H4 (cell line): ENCODE measurements around the gene ZSWIM6. TPM values are rescaled to one million over a fixed set of nuclear protein-coding genes. Genes with fewer than 3 reads are reported as not detected.
A peak's percentile ranks its signal among the peaks of the same experiment; 100 is the strongest.

Experiments
- DNase-seq: peaks from one replicate; pipeline ENCODE4 v3.0.0-alpha.2; 2015; ENCODE audit warnings: low spot score
- total RNA-seq: library from RNA; depleted of rRNA; stranded (reverse); fragments of >200 nt; shearing (Covaris generic); gene quantifications from 2 replicates; pipeline ENCODE4 v1.2.3, GENCODE V29; 2014

ZSWIM6 gene
- total RNA-seq, 1 experiment from 2014 or later: 7.0 TPM

DNA sequence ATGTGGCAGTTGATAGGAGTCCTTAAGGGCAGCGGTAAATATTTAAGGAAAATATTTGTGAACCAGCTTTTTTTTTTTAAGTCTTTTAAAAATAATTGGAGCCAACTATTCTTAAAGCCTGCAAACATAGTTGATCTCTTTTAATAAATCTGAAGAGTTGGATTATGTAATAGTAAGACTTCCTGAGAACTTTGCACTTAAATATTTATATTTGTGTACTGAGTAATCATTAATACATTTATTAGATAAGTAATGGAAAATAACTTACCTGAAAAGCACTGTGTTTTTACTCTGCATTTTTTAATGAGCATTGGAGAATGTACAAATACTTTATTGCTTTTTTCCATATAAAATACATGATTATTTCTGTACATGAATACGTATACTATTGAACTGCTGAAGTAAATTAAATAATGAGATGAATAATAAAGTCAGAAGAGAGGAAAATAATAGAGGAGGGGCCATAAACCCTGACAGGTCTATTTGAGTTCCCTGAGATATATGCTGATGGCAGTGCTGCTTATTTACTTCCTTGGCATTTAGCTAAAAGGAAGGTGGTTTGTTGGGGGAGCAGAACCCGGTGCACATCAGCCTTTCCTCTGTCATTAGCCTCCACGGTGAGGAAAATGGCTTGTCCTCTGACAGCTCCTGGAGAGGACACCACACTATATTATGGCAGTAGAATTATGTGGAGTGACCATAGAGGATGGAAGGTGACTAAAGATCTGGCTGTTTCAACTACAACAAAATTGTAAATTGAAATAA is 148.0 kb downstream of the ZSWIM6 start:
- DNase-seq: no peak

GRCh38 chr5:61482980-61483379 is 150.9 kb downstream of the ZSWIM6 start:
- DNase-seq: no peak

GRCh38 chr5:61486476-61486875 is 154.4 kb downstream of the ZSWIM6 start:
- DNase-seq: no peak

DNA sequence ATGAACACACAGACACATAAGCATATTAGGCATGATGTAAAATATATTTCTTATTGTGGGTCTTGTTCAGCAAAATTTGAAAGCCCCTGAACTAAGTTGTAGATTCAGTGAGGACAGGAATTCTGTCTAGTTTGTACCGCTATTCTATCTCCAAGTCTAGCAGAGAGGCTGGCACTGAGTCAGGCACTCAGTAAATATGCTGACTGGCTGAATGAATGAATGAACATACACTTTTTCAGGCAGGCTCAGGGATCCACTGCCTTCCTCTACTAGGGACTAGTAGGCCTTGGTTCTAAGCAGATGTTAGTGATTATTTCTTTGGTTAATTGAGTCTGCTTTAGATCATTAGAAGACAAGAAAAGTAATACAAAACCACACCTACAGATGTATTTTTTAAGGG is 157.5 kb downstream of the ZSWIM6 start:
- DNase-seq: no peak

GRCh38 chr5:61491861-61492260 is 159.8 kb downstream of the ZSWIM6 start:
- no peak for DNase-seq

GRCh38 chr5:61493973-61494372 is 161.9 kb downstream of the ZSWIM6 start:
- no peak for DNase-seq

- no peak for DNase-seq
These were observed 164.4 kb downstream of the ZSWIM6 start for GRCh38 chr5:61496446-61496845.

- no peak for DNase-seq
These were observed 164.8 kb downstream of the ZSWIM6 start for GRCh38 chr5:61496860-61497259.

DNA sequence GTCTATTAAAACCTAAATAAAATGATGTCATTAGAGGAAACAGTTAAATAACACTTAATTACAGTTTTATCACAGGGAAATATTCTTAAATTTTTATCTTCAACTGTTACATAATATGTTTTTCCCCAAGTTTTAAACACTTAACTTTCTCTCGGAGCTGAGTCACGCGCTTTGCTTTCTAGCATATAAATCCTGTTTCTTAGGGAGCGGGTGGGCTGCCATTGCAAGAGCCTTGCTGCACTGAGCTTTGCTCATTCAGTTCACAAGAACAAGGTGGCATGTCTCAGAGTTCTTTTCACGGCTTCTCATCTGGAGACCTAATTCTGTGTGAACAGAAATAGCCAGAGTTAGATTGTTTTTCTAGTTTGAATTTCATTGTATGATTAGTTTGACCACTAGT is 166.1 kb downstream of the ZSWIM6 start:
- no peak for DNase-seq

DNA sequence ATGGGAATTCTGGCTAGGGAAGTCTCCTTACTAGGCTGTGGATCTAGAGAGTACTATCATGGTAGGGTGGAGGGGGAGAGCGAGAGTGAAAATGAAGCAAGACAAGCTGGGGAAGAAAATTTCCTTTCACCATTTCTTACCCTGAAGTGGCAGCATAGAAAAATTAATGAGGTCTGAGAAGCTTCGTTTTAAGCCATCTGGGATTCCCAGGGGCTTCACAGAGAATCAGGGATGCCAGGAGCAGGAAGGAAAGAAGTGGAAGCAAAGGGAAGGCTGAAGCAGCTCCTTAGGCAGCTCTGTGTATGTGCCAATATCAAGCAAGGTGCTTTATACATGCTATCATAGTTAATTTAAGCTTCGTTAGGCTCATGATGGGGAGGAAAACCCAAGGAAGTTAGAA is 169.9 kb downstream of the ZSWIM6 start:
- DNase-seq: no peak

- no peak for DNase-seq
These were observed 172.2 kb downstream of the ZSWIM6 start for GRCh38 chr5:61504143-61504770.

DNA sequence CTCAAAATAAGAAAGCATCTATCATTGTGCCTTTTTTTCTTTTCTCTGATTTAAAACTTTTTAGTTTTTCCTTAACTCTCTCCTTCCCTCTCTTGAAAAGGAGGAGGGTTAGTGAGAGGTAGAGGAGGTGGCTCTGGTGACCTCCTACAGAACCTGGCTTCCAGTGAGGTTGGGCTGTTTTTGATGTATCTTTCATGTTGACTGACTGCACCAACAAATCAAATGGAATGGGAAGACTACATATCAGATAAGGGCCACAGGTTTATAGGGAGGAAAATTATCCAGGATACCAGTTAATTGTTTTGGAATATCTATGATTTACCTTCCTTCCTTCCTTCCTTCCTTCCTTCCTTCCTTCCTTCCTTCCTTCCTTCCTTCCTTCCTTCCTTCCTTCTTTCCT is 173.2 kb downstream of the ZSWIM6 start:
- DNase-seq: no peak

DNA sequence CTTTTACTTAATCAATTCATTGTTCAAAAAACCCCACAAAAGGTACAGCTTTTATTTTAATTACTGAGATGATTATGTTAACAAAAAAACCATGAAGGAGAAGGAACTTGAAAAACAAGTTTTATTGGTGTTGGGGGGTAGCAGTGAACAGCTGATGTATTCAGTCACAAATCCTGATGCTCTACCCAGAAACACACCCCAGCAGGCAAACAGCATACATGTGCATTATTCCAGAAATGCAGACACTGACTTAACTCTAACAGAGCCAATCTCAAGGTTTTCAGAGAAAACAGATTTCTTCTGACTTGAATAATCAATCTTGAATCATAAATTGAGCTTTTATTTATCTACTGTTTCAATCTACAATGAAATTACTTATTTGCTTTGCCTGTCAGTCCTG is 175.2 kb downstream of the ZSWIM6 start:
- DNase-seq: no peak

DNA sequence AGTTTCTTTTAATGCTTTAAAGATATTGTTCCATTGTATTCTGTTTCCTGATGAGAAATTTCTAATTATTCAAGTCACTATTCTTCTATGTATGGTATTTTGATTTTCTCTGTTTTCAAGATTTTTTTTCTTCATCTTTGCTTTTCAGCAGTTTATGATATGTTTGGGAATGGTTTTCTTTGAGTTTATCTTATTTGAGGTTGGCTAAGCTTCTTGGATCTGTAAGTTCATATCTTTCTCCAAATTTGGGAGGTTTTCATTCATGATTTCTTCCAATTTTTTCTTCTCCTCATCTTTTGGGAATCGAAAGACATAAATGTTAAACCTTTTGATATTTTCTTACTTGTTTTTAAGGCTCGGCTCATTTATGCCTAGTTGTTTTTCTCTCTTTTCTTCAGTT is 184.9 kb downstream of the ZSWIM6 start:
- no peak for DNase-seq

DNA sequence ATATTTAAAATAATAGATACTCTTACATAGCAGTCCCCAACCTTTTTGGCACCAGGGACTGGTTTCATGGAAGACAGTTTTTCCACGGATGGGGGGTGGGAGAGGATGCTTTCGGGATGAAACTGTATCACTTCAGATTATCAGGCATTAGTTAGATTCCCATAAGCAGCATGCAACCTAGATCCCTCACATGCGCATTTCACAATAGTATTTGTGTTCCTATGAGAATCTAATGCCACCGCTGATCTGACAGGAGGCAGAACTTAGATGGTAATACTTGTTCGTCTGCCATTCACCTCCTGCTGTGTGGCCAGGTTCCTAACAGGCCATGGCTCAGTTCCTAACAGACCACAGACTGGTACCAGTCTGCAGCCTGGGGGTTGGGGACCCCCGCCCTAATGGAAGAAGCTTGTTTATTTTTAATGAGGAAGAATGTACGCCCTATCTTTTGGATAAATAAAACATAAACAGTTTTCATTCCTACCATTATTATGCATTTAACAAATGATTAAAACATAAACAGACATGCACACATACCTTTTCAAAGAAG is 187.7 kb downstream of the ZSWIM6 start:
- peak; percentile 6 for DNase-seq

- DNase-seq: no peak
These were observed 191.0 kb downstream of the ZSWIM6 start for GRCh38 chr5:61523073-61523472.

DNA sequence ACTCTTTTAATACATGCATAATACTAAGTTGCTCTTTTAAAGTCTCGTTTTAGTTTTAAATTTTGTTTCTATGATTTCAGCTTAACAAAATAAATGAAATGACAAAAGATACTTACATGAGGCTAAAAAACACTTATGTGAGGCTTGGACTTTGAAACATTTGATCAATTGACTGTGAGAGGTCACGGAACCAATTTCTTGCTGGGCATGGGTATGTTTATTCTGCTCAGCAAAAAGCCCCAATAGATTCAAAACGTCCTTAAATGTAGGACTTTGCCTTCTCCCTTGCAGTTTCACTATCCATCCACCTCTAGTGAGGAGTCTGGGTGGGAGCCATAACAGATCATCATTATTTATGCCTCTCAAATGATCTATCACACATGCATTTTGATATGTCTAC is 191.9 kb downstream of the ZSWIM6 start:
- DNase-seq: no peak

- DNase-seq: no peak
These were observed 193.6 kb downstream of the ZSWIM6 start for GRCh38 chr5:61525512-61526206.

GRCh38 chr5:61526207-61526519 is 194.1 kb downstream of the ZSWIM6 start:
- no peak for DNase-seq

- DNase-seq: no peak
These were observed 200.9 kb downstream of the ZSWIM6 start for GRCh38 chr5:61532983-61533382.

DNA sequence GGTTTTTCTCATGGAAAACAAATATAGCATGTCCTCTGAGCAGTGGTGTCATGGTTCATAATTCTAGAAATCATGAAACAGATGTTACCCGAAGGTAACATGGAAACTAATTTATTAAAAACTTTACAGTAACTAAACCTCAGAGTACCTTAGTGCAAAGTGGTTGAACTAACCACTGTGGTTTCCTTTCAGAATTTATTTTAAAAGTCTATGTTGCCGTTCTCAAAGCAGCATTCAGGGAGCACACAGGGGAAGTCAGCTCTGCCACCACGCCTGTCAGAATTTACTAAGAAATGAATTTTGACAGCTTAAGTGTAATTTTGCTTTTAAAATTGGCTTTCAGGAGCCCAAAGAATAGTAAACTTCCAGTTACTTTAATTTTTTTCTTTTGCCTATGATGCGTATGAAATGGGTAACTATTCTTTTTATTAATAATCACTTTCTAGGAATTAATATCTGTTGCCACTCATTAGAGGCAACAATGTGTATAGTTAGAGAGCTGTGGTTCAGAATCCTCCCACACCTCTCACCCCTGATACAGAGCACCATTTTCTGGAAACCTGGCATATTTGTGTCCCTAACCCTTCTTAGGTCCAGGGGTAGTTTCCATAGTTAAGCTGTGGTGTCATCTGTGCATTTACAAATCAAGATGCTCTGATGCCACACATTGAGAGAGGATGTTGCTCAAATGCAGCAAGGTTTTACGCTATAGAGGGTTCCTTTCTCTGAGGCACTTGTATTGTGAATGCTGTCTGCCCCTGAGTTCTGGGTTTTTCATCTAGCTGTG is 202.6 kb downstream of the ZSWIM6 start:
- DNase-seq: no peak

- DNase-seq: no peak
These were observed 203.8 kb downstream of the ZSWIM6 start for GRCh38 chr5:61535828-61536227.
